Middle frontal gyrus (tissue), 1 donor: Measurements from ENCODE around the gene CEP112.
"Not testable (repeated sequence)": the region's sequence is repeated elsewhere in the genome, so short reads cannot be mapped to it uniquely, and the experiment has no call there.

Source experiments
- DNase-seq: peaks from one replicate; pipeline ENCODE4 v3.0.0-alpha.2; 2015; ENCODE audit warnings: low spot score; ENCODE audit errors: extremely low spot score

The CEP112 gene

DNA sequence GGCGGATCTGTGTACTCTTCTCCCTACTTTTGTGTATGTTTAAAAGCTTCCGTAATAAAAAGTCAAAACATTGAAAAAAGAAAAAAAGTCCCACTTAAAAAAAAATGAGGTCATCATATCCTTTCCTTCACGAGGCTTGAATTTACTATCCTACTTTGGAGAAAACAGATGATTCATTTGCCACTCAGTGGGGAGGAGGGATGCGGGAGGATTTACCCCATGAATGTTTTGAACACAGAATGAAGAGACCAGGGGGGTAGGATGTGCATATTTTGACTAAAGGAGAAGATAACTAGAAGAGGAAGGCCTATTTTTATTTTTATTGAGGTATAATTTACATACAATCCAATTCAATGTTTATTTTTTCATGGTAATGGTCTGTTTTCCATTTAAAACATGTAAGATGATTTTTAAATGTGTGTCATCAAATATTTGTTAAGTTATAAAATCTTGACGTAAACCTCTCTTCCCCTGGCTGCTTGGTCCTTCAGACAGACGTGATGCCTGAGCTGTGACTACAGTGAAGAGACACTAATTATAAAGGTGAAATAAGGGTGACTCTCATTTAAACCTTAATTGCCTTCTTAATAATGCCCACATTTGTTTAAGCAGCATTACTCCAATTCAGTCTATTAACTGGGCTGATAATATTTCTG lies 495.1 kb downstream of the CEP112 start:
- DNase-seq: no peak

DNA sequence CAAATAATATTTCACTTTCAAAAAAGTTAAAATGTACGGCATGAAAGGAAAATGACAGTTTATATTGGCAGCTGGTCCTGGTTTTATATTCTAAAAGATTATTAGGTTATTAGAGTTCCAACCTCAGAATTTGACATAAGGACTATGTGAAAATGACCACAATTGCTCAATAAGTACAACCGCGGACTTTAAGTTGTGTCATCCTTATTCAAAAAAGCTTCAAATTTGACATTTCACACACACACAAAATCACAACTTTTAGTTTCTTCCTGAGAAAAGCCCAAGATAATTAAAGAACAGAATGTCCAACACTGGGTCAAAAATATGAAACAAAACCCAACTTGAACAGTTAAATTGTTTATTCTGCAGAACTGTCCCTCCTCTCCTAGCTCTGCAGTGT lies 497.3 kb downstream of the CEP112 start:
- no peak for DNase-seq

DNA sequence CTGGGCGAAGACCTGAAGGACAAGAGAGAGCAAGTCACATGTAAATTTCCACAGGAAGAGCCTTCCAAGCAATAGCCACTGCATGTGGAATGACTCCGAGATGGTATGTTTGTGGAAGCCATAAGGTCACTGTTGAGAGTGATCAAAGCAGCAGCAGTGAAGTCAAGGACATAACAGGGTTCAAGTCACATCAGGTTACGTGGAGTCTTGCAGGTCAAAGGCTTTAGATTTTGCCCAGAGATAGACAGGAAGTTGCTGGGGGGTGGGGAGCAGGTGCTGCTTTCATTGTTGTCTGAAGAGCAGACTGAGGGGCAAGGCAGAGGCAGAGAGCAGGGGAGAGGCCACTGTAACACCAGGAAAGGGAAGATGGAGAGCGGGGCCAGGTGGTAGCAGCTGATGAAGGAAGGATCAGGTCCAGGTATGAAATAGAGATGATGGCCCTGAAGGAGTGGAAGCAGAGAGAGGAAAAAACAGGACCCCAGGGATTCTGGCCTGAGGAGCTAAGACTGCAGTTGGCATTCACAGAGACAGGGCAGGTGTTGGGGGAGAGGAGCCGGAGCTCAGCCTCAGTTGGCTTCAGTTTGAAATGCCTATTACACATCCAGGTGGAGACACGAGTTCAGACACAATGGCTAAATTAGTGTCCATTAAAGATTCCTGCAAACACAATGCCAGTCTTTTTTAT lies 501.2 kb downstream of the CEP112 start:
- no peak for DNase-seq

DNA sequence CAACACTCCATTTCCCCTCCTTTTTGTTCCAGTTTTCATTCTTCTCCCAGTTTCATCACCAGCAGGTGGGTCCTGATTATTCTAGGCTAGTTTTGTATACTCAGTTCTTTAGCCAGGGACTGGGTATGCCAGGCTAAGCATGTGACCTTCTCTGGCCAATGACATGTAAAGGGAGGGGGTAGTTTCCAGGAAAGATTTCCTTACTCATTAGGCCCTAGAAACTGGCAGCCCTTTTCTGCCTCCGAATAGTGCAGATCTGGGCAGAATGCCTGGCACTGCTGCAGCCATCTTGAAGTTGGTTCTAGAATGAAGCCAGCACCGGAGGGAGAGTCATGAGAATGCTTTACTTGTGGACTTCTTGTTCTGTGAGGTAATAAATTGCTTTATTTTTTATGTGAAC lies 503.6 kb downstream of the CEP112 start:
- no peak for DNase-seq

DNA sequence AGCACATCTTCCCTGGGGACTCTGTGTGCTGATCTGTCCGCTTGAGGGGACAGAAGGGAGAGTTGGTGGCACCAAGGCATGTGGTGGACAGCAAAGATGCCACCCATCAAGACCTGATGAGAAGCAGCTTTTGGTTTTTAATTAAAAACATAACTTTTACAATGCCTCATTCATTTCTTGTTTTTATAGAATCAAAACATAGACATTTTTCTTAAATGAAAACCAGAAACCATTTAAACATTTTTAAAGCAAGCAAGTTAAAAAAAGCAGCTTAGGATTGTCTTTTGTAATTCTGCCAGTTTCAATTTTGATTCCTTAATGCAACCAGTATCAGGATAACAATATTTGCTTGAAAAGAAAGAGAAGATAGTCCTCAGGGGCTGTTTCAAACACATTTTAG lies 506.8 kb downstream of the CEP112 start:
- no peak for DNase-seq

DNA sequence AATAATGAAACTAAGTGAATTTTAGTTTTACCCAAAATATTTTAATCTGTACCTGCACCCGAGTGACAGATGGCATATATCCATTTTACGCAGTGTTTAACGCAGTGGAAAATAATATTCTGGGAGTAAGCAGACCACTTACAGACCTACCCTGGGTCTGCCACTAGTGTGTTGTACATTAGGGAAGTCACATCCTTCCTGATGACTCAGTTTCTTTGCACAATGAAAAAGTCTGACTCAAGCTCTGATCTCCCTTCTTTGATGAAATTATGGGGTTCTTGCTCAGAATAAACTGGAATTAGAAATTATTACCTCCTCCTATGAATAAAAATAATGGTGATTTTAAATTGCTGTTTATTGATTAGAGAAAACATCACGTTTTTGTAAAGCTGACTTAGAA lies 507.3 kb downstream of the CEP112 start:
- no peak for DNase-seq

DNA sequence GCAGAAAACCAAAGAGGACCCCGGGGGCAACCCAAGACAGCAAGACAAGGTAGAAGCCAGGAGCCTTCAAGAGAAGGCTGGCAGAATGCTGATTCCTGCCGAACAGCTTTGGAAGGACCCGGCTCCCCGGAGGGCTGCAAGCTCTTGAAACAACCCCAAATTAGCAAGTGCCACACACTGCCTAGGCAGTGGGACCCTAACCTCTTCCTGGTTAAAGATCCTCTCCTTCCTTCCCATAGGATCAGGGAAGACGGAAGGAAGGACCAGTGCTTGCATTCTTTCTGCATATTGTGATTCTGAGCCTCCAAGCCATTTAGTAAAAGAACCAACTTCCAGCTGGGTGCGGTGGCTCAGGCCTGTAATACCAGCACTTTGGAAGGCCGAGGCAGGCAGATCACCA lies 508.5 kb downstream of the CEP112 start:
- no peak for DNase-seq

DNA sequence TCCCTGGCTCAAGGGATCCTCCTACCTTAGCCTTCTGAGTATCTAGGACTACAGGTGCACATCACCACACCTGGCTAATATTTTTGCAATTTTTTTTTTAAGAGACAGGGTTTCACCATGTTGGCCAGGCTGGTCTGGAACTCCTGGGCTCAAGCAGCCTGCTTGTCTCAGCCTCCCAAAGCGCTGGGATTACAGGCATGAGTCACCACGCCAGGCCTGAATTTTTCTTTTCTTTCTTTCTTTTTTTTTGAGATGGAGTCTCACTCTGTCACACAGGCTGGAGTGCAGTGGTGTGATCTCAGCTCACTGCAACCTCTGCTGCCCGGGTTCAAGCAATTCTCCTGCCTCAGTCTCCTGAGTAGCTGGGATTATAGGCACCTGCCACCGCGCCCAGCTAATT lies 510.2 kb downstream of the CEP112 start:
- DNase-seq: not testable (repeated sequence)

DNA sequence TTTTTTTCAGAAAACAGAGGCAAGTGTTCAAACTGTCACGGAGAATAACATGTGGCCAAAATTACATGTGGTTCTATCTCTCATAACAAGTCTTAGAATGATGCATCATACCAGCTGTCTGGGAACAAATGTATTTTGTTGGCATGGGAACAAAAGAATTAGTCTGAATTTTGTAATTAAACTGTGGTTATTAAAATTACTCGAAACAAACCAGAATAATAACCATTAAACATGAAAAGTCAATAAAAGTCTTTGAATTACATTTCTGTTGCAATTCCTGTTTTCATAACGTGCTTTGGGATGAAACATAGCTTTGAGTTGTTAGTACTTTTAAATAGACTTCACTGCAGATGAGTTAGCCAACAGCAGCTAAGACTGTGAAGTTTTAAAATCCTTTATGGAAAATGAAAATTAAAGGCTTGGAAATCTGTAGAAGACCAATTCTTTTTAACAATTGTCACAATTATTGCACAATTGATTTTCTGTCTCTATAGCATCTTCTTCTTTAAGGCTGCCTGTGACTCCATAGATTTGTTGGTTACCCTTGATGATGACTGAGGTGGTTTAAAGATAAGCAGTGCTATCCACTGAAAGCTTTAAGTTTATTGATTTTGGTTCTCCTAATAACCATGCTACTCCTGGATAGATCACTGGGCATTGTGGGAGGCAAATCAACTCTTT lies 512.6 kb downstream of the CEP112 start:
- no peak for DNase-seq

DNA sequence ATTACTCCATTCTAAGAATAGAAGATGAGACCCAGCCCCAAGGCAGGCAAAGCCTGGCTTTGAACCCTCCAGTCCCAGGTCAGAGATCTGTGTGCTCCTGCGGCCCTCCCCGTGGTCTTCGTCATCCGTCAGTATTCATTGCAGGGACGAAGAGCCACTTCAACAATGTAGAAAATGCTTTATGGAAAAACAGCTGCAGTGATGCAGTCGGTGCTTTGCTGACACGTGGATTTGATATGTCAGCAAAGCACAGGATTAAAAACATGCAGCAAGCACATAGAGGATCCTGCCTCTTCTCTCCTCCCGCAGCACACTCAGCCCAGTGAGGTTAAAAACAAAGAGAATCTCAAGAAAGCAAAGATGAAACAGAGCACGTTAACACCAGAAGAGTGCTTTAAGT lies 513.4 kb downstream of the CEP112 start:
- no peak for DNase-seq

DNA sequence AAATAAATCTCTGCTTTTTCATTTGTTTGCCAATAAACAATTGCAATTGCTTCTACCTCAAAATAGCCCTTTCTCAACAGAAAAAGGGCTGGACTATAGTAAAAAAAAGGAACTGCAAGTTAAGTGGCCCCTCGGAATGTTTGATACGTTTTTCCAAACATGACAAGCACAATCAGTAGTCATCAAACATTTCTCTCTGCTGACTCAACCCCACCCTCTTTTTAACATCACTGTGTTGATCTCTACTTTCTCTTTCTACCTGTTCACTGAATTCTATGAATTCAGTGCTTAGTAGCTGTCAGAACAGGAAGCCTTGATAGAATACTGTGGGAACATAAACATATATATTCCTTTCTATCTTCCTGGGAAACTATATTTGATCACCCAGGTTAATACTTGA lies 514.0 kb downstream of the CEP112 start:
- DNase-seq: no peak

DNA sequence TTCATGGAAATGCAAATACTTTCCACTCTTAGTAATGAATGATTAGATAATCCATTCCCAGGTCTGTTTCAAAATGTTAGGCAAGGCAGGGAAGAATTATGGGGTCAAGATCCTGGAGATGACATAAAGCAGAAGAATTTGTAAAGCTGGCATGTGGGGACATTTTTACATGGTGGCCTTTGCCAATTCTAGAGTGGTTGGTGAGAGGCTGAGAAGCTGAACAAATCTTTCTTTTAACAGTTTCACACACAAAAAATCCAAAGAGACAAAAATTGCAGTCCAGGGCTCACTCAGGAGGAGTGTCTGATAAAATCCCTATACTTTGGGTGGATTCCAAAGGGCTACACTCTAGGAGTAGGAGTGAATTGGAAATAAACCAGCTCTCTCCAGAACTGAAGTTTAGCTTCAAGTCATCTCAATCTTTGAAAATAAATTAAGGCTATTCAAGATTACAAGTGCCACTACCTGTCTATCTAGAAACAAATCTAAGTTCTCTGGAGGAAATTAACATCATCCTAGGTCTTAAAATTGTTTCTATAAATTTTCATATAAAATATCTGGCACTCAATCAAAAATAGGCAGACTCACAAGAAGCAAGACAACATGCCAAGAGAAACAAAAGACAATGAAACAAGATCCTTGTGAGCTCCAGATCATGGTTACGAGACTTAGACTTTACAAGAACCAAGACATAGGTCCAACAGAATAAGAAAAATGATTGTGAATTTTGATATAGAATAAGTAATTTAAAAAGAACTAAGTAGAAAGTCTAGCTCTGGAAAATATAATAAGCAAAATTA lies 517.5 kb downstream of the CEP112 start:
- no peak for DNase-seq

DNA sequence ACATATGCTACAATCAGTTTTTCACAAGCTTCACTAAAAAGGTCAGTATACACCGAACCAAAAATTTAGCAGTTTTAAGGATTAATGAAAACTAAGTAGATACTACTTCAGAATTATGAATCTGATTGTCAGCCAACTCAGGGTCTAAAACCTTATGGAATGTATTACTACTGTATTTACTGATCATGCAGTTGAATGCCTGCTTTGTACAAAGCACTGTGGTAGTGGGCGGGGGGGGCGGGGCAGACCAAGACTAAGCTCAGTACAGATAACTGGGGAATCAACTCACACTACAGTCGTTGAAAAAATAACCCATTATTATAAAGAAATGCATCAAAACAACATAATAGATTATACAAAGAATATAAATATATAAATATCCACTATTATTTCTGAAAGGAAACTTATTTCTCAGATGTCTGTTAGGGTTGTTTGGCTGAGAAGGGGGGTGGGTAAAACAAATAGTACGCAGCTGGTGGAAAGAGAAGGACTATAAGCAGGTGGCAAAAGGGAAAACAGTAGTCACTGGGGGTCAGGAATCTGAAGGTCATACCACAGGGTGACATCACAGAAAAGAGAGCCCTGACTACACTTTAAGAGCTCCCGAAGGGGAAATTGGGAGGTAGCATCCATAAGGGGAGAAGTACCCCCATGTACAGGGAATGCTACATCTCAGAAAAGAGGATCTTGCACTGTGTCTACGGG lies 521.1 kb downstream of the CEP112 start:
- no peak for DNase-seq

DNA sequence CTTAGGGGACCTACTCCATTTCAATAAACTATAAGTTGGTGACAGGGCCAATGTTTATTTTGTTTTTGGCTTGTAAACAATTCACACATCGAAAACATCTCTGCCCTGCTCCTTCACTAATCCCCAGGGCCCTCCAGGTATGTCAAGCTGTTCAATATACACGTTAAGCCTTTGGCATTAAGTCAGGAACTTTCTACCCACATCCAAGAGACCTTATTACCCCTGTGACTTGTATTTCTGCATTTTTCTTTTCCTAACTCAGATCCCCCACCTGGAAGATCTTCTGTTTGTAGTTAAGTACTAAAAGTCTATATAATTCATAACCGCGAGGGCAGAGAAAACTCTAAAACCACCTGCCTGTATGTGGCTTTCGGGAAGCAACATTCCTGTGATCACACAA lies 523.7 kb downstream of the CEP112 start:
- no peak for DNase-seq

DNA sequence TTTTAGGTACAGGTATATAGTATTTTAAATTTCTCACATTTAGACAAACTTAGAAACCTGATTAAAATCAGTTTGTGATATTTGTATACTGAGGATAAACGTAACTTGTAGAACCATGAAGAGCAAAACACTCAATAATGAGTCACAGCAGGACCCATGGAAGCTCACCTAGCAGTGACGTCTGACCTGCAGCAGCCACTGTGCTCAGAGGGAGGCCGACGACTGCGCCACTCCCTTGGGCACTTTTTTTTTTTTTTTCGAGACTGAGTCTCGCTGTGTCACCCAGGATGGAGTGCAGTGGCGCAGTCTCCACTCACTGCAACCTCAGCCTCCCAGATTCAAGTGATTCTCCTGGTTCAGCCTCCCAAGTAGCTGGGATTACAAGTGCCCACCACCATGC lies 524.3 kb downstream of the CEP112 start:
- no peak for DNase-seq

DNA sequence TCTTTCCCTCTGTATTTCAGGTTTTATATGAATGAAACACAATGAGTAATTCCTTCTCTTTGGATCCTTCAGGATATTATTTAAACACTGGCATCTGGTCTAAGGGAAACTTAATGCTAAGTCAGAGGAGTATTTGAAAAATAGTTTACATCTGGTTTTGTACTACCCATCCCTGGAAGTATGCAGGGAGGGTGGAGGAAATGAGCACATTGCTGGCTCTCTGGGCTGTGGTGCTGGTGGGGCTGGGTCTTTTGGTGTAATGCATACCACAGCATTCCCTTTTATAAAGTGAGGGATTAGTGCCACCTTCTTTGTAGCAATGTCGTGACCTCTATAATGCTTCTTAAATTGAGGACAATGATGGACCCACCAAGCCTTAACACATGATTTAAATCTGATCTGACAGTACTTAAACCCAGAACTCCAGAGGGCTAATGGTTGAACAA lies 525.0 kb downstream of the CEP112 start:
- no peak for DNase-seq

DNA sequence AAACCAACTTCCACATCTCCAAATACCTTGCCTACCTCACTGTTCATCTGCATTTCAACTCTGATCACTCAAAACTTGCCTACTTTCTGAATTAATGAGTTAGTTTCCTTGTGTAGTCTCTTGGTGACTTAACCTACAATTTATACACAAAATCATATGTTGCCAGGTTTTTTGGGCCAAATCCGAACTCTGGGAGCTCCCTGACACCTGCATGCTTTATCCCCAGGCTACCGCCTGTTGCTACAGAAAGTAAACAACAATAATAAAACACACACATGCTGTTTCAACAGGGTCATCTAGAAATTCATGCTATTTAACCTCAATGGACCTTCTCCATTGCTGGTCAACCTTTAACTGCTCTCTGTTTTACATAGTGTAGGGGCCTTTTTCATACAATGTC lies 526.0 kb downstream of the CEP112 start:
- no peak for DNase-seq

DNA sequence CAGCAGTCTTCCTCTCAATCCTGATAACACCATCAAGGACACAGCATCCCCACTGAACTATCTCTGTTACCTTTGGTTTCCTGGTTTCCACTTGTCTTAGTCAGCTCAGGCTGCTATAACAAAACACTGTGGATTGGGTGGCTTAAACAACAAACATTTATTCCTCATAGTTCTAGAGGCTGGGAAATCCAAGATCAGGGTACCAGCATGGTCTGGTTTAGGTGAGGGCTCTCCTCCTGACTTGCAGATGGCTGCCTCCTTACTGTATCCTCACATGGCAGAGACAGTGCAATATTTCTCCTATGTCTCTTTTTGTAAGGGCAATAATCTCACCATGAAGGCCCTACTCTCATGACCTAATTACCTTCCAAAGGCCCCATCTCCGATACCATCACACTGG lies 527.2 kb downstream of the CEP112 start:
- DNase-seq: no peak

DNA sequence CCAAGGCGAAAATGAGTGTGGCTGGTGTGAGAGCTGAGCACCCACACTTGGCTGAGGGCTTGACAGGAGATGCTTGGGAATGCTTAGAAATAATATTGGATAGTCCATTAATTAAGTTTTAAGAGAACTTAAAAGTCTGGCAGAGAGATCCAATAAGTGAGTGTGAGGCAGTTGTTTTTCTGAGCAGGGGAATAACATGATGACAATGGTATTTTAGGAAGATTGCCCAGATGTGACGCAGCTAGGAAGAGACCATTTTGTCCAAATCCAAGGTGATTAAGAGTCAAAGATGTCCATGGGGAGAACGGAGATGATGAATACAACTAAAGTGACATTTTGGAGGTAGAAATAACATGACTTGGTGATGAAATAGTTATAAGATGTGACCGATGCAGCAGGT lies 527.7 kb downstream of the CEP112 start:
- DNase-seq: no peak

DNA sequence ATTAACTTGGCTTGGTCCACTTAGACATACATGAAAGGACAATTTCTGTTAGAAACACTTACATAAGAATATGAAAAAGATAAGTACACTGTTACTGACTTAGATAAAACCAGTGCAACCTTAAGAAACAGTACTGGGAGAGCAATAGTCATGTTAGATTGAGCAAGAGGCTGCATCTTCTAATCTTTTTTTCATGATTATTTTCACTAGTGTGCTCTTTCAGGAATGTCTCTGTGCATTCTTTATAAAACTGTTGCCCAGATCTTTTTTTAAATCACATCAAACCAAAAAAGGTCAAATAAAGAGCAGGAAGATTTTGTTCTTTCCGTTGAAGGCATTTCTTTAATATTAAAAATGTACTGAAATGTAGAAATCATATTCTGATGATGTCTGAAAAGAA lies 529.7 kb downstream of the CEP112 start:
- DNase-seq: no peak

DNA sequence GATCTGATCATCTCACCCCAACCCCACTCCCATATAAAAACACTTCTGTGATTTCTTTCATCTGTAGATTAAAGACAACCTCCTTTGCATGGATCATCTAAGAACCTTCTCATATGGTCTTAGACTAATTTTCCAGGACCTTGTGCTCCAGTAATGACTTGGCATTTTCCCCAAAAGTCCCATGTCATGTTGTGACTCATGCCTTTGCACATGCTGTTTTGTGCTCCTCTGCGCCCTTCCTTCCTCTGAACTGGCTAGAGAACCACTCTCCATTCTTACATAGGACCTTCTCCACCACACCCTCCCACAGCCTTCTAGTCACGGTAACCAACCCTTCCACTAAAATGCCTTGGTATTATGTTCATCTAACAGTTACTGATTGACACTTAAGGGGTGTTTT lies 531.0 kb downstream of the CEP112 start:
- no peak for DNase-seq
